RPMI7951 (cell line): ENCODE measurements around the gene CPNE6. TPM values are rescaled to one million over a fixed set of nuclear protein-coding genes. Genes with fewer than 3 reads are reported as not detected.
"Not testable (repeated sequence)": the region's sequence is repeated elsewhere in the genome, so short reads cannot be mapped to it uniquely, and the experiment has no call there.

ENCODE experiments used
- DNase-seq: peaks from one replicate; pipeline ENCODE4 v3.0.0-alpha.2; 2012; ENCODE audit warnings: low read depth
- total RNA-seq: library from RNA; depleted of rRNA; stranded (reverse); fragments of >200 nt; shearing (Covaris generic); gene quantifications from 2 replicates; pipeline ENCODE4 v1.2.3, GENCODE V29; 2014; rRNA removed

The CPNE6 gene
- not detected in 2 replicates for total RNA-seq

DNA sequence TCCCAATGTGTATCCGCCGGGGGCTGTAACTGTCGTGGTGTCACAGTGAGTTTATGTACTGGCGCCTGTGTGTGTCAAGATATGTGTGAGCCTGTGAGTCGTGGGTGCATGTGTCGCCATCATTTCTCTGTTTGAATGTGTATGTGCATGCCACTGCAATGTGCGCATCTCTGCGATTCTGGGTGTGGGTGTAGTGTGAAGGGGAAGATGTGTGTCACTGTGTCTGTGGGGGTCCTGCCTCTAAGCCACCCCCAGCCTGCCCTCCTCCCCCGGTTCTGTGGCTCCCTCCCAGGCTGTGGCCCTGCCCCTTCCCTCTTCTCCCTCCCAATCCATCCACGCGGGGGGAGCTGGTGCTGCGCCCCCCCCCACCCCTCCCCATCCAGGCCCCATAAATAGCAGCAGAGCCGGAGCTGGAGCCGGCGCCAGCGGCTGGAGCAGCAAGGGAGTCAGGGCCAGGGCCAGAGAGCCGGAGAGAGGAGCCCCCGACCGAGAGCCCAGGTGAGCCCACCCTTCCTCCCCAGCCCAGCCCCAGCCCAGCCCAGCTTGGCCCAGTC is at the start of gene CPNE6:
Gene CPNE6 (plus strand): TSS at position 419 of the 554 bp plus-strand sequence. CDS start 1,375 bp downstream, outside the sequence.
- DNase-seq = no peak

DNA sequence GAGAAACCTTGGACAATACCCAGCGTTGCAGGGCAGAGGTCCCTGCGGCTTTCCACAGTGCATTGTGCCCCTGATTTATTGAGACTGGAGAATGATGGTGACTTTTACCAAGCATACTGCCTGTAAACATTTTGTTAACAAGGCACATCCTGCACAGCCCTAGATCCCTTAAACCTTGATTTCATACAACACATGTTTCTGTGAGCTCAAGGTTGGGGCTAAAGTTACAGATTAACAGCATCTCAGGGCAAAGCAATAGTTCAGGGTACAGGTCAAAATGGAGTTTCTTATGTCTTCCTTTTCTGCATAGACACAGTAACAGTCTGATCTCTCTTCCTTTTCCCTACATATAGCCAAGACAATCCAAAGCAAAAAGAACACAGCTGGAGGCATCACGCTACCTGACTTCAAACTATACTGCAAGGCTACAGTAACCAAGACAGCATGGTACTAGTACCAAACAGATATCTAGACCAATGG is 46.4 kb upstream of the CPNE6 start:
- DNase-seq = not testable (repeated sequence)

DNA sequence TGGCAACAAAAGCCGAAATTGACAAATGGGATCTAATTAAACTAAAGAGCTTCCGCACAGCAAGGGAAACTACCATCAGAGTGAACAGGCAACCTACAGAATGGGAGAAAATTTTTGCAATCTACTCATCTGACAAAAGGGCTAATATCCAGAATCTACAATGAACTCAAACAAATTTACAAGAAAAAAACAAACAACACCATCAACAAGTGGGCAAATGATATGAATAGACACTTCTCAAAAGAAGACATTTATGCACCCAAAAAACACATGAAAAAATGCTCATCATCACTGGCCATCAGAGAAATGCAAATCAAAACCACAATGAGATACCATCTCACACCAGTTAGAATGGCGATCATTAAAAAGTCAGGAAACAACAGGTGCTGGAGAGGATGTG is 41.7 kb upstream of the CPNE6 start:
- not testable (repeated sequence) for DNase-seq

DNA sequence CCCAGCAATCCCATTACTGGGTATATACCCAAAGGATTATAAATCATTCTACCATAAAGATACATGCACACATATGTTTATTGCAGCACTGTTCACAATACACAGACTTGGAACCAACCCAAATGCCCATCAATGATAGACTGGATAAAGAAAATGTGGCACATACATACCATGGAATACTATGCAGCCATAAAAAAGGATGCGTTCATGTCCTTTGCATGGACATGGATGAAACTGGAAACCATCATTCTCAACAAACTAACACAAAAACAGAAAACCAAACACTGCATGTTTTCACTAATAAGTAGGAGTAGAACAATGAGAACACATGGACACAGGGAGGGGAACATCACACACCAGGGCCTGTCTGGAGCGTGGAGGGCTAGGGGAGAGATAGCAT is 40.0 kb upstream of the CPNE6 start:
- DNase-seq = not testable (repeated sequence)

DNA sequence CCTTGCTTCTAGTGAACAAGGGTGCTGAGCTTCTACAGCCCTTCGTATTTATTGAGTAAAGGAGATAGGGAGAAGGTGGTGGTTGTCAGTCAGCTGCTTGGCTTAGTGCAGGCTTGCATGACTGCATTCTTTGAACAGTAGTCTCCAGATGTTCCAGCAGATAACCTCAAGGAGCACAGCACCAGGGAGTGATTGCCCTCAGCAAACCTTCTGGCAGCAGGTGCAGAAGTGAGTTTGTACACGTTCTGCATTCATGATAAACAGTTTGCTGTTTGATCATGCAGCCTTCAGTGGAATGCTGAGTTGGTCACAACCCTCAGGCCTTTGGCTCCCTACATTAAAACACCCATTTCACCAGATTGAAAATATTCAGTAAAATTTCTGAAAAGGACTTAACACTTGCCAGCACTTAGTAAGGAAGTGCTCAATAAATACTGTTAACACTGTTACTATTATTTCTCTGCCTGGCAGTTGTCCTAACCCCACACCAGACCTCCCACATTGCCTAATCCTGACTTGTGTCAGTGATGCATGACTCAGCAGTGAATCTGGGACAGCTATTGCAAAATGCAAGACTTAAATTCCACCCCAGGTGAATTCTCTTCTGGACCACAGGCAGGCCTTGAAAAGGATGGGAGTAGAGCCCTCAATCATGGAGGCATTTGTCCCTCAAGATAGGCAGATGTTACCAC is 38.5 kb upstream of the CPNE6 start:
- peak; percentile 63 for DNase-seq

DNA sequence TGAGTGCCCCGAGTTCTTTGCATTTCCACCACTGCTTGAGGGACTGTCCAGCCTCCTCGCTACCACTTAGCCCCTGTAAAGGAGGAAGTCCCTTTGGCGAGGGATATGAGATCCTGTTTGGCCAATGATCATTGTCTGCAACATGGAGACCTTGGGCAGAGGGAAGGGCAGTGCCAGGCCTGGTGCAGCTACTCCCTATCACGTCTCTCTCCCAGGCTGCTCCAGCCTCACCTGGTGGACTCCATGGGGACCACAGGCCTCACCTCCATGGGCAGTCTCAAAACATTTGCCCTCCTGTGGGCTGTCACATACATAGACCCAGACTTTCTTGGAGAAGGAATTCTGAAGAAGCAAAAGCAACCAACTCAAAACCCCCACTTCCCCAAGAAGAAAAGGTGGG is 35.6 kb upstream of the CPNE6 start:
- DNase-seq = not testable (repeated sequence)

DNA sequence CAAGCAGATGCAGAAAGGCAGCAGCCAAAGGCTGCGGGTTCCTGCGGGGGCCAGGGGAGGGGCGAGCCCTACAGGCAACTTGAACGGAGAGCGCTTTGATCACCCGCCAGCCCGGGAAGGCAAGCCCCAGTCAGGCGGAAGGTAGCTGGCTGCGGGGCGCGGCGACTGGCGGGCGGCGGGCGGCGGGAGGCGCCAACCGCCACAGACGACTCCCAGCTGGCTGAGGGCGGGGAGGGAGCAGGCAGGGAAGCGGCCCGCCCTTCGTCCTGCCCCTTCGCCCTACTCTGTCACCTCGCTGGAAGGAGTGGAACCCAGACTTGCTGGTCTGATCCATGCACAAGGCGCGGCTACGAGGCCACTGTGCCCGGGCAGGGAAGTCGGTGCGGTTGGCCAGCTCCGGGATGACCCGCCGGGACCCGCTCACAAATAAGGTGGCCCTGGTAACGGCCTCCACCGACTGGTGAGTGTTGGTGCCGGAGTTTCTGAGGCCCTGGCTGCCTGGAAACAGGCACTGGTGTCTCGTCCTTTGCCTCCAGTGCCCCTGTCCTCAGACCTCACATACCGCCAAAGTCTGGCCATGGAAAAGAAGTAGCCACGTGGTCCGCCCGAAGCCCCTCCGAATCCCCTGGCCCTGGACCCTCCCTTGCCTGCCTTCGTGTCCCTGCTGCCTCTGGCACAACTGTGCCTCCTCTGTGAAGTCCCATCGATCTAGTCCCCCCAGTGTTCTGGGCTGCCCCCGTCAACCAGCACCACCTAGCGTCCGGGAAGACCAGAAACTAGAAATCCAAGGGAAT is 35.0 kb upstream of the CPNE6 start:
- peak; percentile 81 for DNase-seq

DNA sequence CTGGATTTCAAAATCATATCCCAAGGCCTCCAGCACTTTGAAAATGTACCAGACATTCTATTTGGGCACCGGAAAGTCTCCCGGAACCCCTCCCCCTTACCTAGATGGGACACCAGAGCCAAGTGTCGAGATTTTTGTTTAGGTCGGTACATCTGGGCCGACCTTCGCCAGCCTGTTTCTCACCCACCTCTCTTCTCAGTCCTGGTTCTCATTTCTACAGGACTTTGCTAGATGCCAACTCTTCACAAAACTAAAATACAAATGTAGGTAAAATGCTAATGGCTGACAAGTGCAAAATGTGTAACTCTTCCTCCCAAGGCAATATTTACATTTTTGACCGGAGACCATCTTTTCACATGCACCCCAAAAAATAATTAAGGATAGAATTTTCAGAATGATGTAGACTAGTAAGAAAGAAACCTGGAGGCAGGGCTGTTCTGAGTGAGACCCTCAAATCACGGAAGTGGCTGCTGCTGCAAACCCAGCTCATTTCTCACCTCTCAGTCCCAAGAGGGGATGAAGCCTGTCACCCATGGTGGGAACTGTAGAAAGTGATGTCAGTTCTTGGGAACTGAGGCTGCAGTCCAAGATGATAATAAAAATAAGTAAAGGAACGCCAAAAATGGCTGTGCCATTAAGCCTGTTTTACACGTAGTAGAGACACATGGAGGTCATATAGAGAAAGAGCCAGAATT is 34.3 kb upstream of the CPNE6 start:
- DNase-seq = not testable (repeated sequence)

DNA sequence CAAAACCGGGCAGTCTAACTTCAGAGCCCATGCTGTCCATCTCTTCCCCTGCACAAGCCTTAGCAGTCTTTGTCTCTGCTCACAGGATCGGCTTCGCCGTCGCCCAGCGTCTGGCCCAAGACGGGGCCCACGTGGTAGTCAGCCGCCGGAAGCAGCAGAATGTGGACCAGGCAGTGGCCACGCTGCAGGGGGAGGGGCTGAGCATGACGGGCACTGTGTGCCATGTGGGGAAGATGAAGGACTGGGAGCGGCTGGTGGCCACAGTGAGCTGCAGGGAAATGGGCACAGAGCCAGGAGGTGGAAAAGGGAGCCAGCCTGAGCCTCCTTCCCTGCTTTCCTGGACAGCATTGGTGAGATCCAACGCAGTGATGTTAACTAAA is 33.7 kb upstream of the CPNE6 start:
- DNase-seq = peak; percentile 42

DNA sequence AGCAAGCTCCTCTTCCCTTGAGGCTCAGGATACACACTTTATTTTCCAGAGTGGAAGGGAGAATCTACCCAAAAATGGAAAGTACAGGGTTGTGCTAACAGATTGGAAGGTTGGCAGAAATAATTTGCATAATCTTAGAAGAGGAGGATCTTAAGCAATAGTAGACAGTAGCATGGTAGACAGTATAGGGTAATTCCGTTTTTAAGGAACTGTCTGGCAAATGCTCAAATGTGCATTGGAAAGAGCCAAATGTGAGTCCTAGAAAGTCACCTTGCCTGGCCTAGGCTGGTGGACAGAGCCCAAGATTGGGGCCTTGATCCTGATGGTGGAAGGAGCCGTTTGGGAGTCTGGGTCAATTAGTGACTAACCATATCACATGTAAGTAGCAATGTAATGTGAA is 32.7 kb upstream of the CPNE6 start:
- no peak for DNase-seq

DNA sequence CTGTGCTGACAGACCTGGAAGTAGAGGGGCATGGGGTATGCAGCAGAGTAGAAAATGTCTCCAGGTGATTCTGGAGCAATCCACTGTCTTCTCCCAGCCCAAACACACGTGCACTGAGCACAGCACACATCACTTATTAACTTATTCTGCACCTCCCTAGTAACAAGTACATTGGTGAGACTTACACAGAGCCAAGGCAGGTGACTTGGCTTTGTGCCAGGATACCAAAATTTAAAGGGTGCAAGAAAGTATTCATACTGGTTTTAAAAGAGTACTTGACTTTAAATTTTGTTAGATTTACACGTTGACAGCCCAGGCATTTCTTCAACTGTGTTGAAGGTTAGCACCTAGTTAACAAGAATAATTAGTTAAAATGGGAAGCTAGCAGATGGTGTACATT is 30.7 kb upstream of the CPNE6 start:
- DNase-seq = no peak

DNA sequence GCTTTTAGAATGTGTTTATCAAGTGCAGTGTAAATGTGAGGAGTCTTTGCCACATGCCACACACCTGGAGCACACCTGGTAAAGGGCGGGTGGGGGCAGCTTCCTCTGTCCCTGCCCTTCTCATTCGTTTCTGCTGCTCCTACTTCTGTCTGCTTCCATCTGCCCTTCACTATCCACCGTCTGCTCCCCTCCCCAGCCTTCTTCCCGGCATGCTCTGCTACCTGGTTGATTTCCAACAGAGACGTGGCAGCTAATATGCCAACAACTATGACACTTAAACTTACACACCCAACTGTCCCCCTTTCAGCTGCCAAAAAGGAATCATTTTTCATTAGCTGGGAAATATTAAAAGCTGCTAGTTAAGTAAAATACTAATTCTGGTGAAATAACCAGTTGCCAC is 28.6 kb upstream of the CPNE6 start:
- no peak for DNase-seq

DNA sequence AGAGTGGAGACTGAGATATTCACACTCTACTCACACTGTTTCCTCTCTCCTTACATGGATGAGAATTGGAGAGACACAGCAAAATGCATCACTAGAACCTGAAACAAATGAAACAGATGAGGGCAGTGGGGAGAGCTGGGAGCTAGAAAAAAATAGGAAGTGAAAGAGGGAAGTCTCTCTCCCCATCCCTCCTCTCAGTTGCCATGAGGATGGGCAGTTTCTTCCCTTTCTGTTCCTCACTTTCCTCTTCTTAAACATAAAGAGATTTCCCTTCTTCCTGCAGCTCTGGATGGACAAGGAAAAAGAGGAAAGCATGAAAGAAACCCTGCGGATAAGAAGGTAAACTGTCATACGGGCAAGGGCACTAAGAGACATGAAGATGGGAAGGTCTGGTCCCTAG is 22.4 kb upstream of the CPNE6 start:
- DNase-seq = not testable (repeated sequence)

DNA sequence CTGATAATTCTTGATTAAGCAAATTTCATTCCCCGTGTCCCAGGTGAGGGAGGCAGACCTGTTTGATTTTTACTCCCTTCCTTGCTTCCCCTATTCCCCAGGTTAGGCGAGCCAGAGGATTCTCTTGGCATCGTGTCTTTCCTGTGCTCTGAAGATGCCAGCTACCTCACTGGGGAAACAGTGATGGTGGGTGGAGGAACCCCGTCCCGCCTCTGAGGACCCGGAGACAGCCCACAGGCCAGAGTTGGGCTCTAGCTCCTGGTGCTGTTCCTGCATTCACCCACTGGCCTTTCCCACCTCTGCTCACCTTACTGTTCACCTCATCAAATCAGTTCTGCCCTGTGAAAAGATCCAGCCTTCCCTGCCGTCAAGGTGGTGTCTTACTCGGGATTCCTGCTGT is 20.6 kb upstream of the CPNE6 start:
- DNase-seq = not testable (repeated sequence)

DNA sequence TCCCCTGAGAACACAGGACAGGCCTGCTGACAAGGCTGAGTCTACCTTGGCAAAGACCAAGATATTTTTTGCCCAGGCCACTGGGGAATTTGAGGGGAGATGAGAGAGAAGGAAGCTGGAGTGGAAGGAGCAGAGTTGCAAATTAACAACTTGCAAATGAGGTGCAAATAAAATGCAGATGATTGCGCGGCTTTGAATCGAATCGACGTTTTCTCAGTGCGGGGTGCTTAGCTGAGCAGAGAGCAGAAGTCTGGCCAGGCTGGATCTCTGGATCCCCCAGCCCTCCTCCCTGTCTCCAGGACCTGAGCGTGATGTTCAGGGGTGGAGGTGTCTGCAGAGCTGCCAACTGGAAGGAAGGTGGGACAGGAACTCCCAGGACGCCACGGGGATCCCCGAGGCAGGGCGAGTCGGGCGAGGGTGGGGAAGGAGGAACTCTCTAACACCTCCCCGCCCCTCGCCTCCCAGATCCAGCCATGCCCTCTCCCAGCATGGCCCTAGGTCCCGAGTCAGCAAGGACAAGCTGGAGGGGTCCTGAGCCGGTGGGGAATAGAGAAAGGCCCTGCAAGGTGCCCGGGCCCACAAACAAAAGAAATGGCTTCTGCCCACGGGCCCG is 20.1 kb upstream of the CPNE6 start:
- DNase-seq = no peak

DNA sequence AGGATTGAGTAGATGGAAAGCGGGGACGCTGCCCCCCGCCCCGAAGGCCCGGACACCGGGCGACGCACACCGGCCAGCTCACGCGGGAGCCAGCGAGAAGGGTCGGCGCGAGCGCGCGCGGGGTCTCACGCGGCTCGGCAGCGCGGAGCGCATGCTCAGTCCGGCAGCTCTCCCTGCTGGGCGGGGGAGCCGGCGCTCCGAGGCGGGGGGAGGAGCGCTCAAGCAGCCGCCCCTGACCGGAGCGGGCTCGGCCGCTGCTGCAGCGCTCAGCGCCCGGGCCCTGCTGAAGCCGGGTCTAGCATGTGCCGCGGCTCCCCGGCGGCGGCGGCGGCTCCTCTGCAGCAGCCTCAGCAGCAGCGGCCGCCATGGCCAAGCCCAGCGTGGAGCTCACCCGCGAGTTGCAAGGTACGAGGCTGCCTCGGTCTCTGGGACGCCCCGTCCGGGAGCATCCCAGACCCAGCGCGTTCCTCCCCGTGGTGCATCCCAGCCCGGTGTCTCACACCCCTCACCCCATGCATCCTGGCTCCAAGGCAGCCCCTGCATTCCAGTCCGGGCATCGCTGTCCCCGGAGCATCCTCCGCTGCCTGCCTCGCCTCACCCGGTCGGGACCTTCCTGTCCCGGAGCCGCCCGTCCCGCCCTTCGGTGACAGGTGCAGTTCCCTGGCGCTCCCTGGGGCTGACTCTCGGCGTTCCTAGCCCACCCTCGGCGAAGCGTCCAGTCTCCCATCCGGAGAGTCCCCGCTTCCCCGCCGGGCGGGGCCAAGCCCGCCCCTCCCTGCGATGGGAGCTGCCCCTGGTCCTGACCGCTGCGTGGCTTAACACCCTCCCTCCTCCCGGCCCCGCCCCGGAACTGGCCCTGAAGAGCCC is 19.3 kb upstream of the CPNE6 start, which contains the start of gene CARMIL3:
Gene CARMIL3 (plus strand): TSS at position 221 of the 867 bp plus-strand sequence. CDS start 145 bp downstream, at position 366.
- peak; percentile 36 for DNase-seq

DNA sequence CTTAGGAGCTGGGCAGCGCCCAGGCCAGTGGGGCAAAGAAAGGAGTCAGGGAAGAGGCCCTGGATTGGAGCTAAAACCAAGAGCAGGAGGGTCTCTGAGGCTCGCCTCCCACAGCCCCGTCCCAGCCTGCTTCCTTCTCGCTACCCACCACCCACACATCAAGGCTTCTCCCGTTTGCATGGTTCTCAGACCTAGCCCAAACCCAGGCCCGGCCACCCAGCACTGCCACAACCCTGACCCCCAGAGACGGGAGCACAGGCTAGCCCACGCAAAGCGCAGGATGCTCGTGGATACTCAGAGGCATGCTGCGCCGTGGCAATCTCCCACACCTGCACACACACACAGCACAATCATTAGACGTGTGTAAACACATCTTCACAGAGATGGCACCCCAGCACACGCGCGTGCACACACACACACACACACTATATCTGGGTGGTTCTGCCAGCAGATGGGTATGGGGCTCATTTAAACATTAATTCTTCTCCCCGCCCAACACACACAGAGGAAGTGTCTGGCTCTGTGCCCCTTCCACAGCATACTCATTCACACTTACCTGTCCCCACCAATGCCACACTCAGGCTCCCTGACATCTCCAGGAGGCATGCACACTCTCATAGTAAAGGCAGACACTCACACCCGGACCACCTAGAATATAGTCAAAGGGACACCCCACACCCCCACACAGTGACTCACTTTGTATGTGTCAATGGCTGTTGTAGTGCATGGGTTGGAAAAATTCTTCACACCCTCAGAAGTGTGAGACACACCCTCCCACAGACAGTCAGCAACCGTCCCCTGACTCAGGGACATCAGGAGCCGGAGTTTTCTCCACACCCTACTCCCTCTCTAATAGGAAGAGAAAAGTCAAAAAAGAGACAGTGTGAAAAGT is 18.5 kb upstream of the CPNE6 start:
- no peak for DNase-seq

DNA sequence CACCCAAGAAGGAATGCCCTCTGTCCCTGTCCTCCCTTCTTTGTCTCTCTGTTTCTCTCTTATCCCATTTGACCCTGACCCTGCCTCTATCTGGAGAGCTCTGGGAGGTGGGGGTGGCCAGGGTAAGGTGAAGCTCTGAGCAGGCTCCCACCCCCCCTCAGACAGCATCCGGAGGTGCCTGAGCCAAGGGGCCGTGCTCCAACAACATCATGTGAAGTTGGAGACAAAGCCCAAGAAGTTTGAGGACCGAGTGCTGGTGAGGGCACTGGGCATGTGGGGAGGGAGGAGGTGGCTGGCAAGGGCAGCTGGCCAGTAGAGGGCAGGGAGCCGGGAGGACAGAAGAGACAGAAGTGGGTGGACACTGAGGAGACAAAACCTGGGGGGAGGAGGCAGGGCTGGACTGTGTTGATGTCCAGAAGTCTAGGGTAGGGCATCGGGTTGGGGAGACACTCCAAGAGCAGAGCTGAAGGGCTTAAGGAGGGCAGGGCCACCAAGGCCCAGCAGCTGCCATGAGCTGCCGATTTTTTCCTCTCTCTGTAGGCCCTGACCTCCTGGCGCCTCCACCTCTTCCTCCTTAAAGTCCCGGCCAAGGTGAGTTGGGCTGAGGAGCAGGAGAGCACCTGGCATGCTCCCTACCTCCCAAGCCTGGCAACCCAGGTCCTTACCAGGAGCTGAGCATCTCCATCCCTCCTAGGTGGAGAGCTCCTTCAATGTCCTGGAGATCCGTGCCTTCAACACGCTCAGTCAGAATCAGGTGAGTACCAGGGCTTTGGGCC is 17.6 kb upstream of the CPNE6 start:
- no peak for DNase-seq

DNA sequence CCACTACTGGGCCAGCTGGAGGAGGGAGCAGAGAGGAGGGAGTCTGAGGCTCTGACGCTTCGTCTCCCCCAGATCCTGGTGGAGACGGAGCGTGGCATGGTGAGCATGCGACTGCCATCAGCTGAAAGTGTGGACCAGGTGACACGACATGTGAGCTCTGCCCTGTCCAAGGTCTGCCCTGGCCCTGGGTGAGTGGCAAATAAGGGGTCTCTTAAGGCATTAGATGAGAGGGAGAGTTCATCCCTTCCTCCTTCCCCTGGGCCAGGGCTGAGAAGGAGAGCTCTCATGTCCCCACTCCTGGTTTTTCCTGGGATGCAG is 17.1 kb upstream of the CPNE6 start:
- no peak for DNase-seq
